Measurements from ENCODE around the gene BIRC3.

DNA sequence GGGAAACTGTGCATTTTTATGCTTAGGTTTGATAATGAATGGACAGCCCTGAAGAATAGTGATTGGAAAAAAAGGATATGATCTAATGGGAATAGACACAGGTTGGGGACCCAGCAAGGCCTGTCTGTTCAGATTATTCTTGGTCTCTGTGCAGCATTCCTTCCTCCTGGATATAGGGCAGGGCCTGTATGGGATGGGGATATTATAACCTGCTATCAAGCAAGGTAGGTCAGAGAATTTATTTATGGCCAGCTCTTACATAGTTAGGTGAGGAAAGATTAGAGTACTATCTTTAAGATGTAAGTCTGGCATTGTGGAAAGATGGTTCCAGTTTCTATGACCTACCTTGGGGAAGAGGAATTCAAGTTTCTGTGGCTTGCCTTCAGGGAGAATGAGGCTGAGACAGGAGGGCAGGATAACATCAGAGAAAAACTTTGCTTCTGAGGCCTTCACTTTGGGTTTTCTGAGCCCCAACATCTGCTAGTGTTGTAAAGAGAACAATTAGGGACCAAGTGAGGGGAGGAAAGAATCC lies 21.3 kb downstream of the BIRC3 start:
- TF ChIP-seq, protein P1, sequence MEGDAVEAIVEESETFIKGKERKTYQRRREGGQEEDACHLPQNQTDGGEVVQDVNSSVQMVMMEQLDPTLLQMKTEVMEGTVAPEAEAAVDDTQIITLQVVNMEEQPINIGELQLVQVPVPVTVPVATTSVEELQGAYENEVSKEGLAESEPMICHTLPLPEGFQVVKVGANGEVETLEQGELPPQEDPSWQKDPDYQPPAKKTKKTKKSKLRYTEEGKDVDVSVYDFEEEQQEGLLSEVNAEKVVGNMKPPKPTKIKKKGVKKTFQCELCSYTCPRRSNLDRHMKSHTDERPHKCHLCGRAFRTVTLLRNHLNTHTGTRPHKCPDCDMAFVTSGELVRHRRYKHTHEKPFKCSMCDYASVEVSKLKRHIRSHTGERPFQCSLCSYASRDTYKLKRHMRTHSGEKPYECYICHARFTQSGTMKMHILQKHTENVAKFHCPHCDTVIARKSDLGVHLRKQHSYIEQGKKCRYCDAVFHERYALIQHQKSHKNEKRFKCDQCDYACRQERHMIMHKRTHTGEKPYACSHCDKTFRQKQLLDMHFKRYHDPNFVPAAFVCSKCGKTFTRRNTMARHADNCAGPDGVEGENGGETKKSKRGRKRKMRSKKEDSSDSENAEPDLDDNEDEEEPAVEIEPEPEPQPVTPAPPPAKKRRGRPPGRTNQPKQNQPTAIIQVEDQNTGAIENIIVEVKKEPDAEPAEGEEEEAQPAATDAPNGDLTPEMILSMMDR (IDR thresholded peaks at IDR 0.05) = no peak
- TF ChIP-seq POLR2A (IDR thresholded peaks at IDR 0.05) = no peak

Data from right lobe of liver (tissue), 4 donors.